ENCODE results near the gene HHAT.

DNA sequence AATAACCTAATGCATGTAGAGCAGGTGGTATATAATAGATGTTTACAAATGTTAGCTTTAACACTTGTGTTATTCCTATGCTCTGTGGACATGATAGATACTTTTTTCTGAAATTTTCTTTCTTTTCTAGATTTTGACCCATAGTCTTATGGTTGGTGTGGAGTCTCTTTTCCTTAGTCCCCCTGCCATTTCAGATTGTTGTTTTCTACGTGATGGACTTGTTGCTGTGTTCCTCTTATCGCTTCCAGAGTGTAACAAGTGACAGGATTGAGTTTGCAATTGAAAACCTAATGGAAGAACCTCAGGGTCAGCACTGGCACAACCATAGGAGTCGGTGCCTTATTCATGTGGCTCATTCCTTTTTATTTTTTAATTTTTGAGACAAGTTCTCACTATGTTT, 136.4 kb downstream of the HHAT start:
- TF ChIP-seq, protein P1, sequence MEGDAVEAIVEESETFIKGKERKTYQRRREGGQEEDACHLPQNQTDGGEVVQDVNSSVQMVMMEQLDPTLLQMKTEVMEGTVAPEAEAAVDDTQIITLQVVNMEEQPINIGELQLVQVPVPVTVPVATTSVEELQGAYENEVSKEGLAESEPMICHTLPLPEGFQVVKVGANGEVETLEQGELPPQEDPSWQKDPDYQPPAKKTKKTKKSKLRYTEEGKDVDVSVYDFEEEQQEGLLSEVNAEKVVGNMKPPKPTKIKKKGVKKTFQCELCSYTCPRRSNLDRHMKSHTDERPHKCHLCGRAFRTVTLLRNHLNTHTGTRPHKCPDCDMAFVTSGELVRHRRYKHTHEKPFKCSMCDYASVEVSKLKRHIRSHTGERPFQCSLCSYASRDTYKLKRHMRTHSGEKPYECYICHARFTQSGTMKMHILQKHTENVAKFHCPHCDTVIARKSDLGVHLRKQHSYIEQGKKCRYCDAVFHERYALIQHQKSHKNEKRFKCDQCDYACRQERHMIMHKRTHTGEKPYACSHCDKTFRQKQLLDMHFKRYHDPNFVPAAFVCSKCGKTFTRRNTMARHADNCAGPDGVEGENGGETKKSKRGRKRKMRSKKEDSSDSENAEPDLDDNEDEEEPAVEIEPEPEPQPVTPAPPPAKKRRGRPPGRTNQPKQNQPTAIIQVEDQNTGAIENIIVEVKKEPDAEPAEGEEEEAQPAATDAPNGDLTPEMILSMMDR (IDR thresholded peaks at IDR 0.05), result no peak
- TF ChIP-seq POLR2A (IDR thresholded peaks at IDR 0.05) (no peak), EP300 (IDR thresholded peaks at IDR 0.05) (no peak), POLR2AphosphoS5 (IDR thresholded peaks at IDR 0.05) (no peak)

Data from stomach (tissue), 4 donors.